ENCODE data around the gene ERBB2. TPM values are rescaled to one million over a fixed set of nuclear protein-coding genes. Genes with fewer than 3 reads are reported as not detected.
A peak's percentile ranks its signal among the peaks of the same experiment; 100 is the strongest.
"Not testable (repeated sequence)": the region's sequence is repeated elsewhere in the genome, so short reads cannot be mapped to it uniquely, and the experiment has no call there.

Gene ERBB2
- polyA plus RNA-seq, 10 donors: 77.8 to 147 (median 107) TPM

GRCh38 chr17:39722965-39723848 is 23.3 kb downstream of the ERBB2 start:
- DNase-seq: no peak

GRCh38 chr17:39724731-39725130 is 24.9 kb downstream of the ERBB2 start:
- DNase-seq: no peak

- not testable (repeated sequence) for DNase-seq
Observed at GRCh38 chr17:39725923-39726322, 26.1 kb downstream of the ERBB2 start.

GRCh38 chr17:39726617-39727016 is 26.8 kb downstream of the ERBB2 start:
- DNase-seq: no peak

GRCh38 chr17:39727556-39727955 is 27.7 kb downstream of the ERBB2 start:
- no peak for DNase-seq

- DNase-seq: no peak
Observed at GRCh38 chr17:39729280-39729851, 29.5 kb downstream of the ERBB2 start.

- DNase-seq: peak; percentile 81 to 94 (median 91)
Observed at GRCh38 chr17:39730095-39730921, 30.4 kb downstream of the ERBB2 start, which contains the start of gene MIEN1. Gene MIEN1 (minus strand): TSS chr17:39730532. CDS start chr17:39730495, 37 bp downstream.

- no peak for DNase-seq
Observed at GRCh38 chr17:39732586-39732985, 32.7 kb downstream of the ERBB2 start.

GRCh38 chr17:39735882-39736281 is 36.0 kb downstream of the ERBB2 start:
- no peak for DNase-seq

GRCh38 chr17:39736319-39737165 is 36.7 kb downstream of the ERBB2 start:
- DNase-seq: no peak

GRCh38 chr17:39737206-39737759 is 37.4 kb downstream of the ERBB2 start:
- no peak for DNase-seq

GRCh38 chr17:39737760-39738567 is 38.1 kb downstream of the ERBB2 start, which contains the start of gene GRB7:
Gene GRB7 (plus strand): TSS chr17:39737938. CDS start chr17:39742302, 4,364 bp downstream.
- DNase-seq: no peak

GRCh38 chr17:39738568-39738901 is 38.7 kb downstream of the ERBB2 start:
- DNase-seq: no peak

- peak in 2 of 3 donors; percentile 15 to 54 for DNase-seq
Observed at GRCh38 chr17:39738983-39739884, 39.4 kb downstream of the ERBB2 start.

GRCh38 chr17:39739885-39740356 is 40.1 kb downstream of the ERBB2 start:
- peak in 1 of 3 donors; percentile 49 for DNase-seq

GRCh38 chr17:39740357-39741111 is 40.7 kb downstream of the ERBB2 start:
- DNase-seq: peak in 1 of 3 donors; percentile 35

- DNase-seq: no peak
Observed at GRCh38 chr17:39742126-39742855, 42.4 kb downstream of the ERBB2 start.
